Measurements from ENCODE around the gene TBCK.
A peak's percentile ranks its signal among the peaks of the same experiment; 100 is the strongest.

Gene TBCK

DNA sequence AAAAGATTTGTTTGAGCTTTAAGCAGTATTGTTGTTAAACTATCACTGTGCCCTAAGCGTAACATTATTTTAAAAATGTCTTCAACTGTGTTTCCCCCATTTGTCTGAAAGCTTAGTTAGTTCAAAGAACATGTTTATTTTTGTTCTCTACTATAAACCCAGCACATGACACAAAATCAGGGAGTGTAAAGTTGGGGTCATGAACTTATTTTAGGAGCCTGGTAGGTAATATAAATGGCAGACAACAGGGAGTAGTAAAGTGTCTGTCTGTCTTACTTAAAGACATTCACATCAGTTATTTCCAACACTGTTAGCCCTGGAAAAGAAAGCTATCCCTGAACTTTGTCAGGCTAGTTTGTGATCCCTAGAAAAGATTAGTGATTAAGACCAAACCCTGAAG lies 4.2 kb upstream of the TBCK start:
- Histone ChIP-seq H3K4me2 (ENCODE audit: low read length) (no peak overlapping the region), H3K4me3 (ENCODE audit: low read length) (no peak overlapping the region), H3K4me1 (ENCODE audit: control insufficient read depth, insufficient read depth, low read length) (peaks cover 15% of the 10 kb centered on the region), H3K36me3 (ENCODE audit: insufficient read depth, low read length) (no peaks in the 10 kb centered on the region), H3K9me3 (replicated peaks; ENCODE audit: low read length) (no peaks in the 10 kb centered on the region), H3K9ac (ENCODE audit: low read depth, low read length) (no peak overlapping the region), H3K27me3 (ENCODE audit: control insufficient read depth, insufficient read depth, low read length) (no peaks in the 10 kb centered on the region)

DNA sequence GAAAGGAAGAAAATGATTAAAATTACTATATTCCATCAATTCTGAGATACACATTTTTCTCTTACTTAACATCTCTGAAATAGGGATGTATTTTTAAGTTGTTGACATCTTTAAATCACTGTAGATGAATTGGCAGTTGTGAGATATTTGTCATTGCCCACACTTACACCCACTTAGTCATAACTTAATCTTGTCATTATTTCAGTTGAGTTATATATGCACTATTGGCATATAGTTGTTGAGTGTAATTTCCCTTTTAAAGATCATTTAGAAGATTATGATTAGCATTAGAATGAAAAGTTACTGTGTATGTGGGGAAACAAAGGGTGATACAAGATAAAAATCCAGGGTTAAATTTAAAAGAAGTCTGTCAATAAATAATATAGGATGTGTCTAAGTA lies 2.5 kb upstream of the TBCK start:
- Histone ChIP-seq H3K4me2 (ENCODE audit: low read length) (peak overlapping the region; percentile 85), H3K4me3 (ENCODE audit: low read length) (no peak overlapping the region), H3K36me3 (ENCODE audit: insufficient read depth, low read length) (no peaks in the 10 kb centered on the region), H3K9ac (ENCODE audit: low read depth, low read length) (no peak overlapping the region), H3K4me1 (ENCODE audit: control insufficient read depth, insufficient read depth, low read length) (peaks cover 23% of the 10 kb centered on the region), H3K9me3 (replicated peaks; ENCODE audit: low read length) (no peaks in the 10 kb centered on the region), H3K27me3 (ENCODE audit: control insufficient read depth, insufficient read depth, low read length) (no peaks in the 10 kb centered on the region)

- H3K4me3 ChIP-seq (ENCODE audit: low read length): peak overlapping the region; percentile 95
- H3K36me3 ChIP-seq (ENCODE audit: insufficient read depth, low read length): no peaks in the 10 kb centered on the region
- no peaks in the 10 kb centered on the region for H3K27me3 ChIP-seq (ENCODE audit: control insufficient read depth, insufficient read depth, low read length)
- H3K4me2 ChIP-seq (ENCODE audit: low read length): peak overlapping the region; percentile 85
- peak overlapping the region; percentile 96 for H3K9ac ChIP-seq (ENCODE audit: low read depth, low read length)
- H3K9me3 ChIP-seq (replicated peaks; ENCODE audit: low read length): no peaks in the 10 kb centered on the region
- H3K4me1 ChIP-seq (ENCODE audit: control insufficient read depth, insufficient read depth, low read length): peaks cover 28% of the 10 kb centered on the region
Observed at GRCh38 chr4:106317815-106318214, 1.8 kb upstream of the TBCK start.

DNA sequence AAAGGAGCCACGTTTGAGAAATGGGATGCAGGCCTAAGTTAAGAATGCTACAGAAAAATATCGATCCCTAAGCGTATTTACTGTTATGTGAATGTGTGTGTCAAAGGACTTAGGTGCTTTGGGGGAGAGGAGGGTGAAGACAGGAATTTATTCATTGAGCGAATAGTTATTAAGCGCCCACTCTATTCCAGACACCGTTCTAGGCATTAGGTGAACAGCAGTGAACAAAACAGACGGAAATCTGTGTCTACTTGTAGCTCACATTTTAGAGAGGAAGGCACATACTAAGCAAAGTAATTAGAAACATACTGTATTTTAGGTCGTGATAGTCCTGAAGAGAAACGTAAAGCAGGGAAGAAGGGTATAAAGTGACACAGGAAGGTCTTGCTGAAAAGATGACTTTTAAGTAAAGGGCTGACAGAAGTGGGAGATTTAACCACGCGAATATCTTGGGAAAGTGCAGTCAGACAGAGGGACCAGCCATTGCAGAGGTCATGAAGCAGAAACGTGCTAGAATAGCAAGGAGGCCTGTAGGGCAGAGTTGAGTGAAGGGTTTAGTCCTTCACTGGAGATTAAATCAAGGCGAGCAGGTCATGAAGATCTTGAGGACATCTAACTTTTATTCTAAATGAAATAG lies 882 bp upstream of the TBCK start:
- H3K4me3 ChIP-seq (ENCODE audit: low read length): peak overlapping the region; percentile 95
- H3K36me3 ChIP-seq (ENCODE audit: insufficient read depth, low read length): no peaks in the 10 kb centered on the region

DNA sequence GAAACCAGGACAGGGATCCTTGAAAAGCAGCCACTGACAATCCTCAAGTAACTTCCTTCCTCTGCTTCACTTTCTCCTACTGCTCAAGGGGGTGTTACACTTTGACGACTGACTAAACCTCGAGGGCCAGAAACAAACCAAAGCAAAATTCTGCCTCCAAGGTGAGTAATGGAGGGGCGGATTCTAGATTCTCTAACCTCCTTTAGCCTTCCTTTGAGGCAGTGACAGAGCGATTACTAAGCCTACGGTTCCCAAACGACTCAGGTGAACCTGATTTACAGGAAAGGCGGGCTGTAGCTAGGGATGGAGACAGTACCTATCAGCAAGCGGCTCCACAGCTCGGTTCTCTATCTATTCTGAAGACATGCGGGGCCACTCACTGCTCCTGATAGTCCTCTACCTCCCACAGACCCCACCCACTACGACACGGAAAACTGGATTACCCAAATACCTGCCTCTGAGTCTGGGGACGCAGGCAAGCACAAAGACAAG lies 487 bp downstream of the TBCK start:
- Histone ChIP-seq H3K36me3 (ENCODE audit: insufficient read depth, low read length) (no peaks in the 10 kb centered on the region), H3K4me3 (ENCODE audit: low read length) (peak overlapping the region; percentile 95), H3K4me1 (ENCODE audit: control insufficient read depth, insufficient read depth, low read length) (peaks cover 44% of the 10 kb centered on the region), H3K9ac (ENCODE audit: low read depth, low read length) (peak overlapping the region; percentile 96), H3K9me3 (replicated peaks; ENCODE audit: low read length) (no peaks in the 10 kb centered on the region), H3K4me2 (ENCODE audit: low read length) (peak overlapping the region; percentile 85), H3K27me3 (ENCODE audit: control insufficient read depth, insufficient read depth, low read length) (no peaks in the 10 kb centered on the region)

More for the DNA sequence above, 882 bp upstream of the TBCK start:
- Histone ChIP-seq H3K9me3 (replicated peaks; ENCODE audit: low read length) (no peaks in the 10 kb centered on the region), H3K4me2 (ENCODE audit: low read length) (peak overlapping the region; percentile 85), H3K4me1 (ENCODE audit: control insufficient read depth, insufficient read depth, low read length) (peaks cover 35% of the 10 kb centered on the region), H3K9ac (ENCODE audit: low read depth, low read length) (peak overlapping the region; percentile 96), H3K27me3 (ENCODE audit: control insufficient read depth, insufficient read depth, low read length) (no peaks in the 10 kb centered on the region)

DNA sequence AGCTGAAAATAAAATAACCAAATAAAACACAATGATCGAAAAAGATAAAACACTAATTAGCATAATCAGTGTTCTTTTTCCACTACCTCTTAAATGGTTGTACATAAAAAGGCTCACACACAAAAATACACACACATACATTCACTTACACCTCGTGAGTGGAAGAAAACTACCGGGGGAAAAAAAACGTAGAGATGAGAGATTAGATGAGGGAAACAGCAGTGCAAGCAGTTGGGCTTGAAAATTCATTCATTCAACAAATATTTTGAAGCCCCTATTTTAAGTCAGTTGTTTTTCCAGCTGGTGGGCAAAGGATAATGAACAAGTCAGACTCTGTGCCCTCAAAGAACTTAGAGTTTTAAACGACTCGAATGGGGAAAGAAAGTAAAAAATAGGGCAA lies 1.0 kb downstream of the TBCK start:
- Histone ChIP-seq H3K9ac (ENCODE audit: low read depth, low read length) (peak overlapping the region; percentile 96), H3K27me3 (ENCODE audit: control insufficient read depth, insufficient read depth, low read length) (no peaks in the 10 kb centered on the region)

GRCh38 chr4:106312997-106313522 lies 2.9 kb downstream of the TBCK start:
- no peaks in the 10 kb centered on the region for H3K27me3 ChIP-seq (ENCODE audit: control insufficient read depth, insufficient read depth, low read length)
- peak overlapping the region; percentile 69 for H3K9ac ChIP-seq (ENCODE audit: low read depth, low read length)
- H3K4me3 ChIP-seq (ENCODE audit: low read length): peak overlapping the region; percentile 24
- H3K4me1 ChIP-seq (ENCODE audit: control insufficient read depth, insufficient read depth, low read length): peaks cover 42% of the 10 kb centered on the region
- no peaks in the 10 kb centered on the region for H3K36me3 ChIP-seq (ENCODE audit: insufficient read depth, low read length)
- H3K9me3 ChIP-seq (replicated peaks; ENCODE audit: low read length): no peaks in the 10 kb centered on the region
- H3K4me2 ChIP-seq (ENCODE audit: low read length): peak overlapping the region; percentile 53

More for the DNA sequence above, 1.0 kb downstream of the TBCK start:
- Histone ChIP-seq H3K4me1 (ENCODE audit: control insufficient read depth, insufficient read depth, low read length) (peaks cover 45% of the 10 kb centered on the region), H3K4me2 (ENCODE audit: low read length) (peak overlapping the region; percentile 85), H3K36me3 (ENCODE audit: insufficient read depth, low read length) (no peaks in the 10 kb centered on the region), H3K4me3 (ENCODE audit: low read length) (peak overlapping the region; percentile 95), H3K9me3 (replicated peaks; ENCODE audit: low read length) (no peaks in the 10 kb centered on the region)

DNA sequence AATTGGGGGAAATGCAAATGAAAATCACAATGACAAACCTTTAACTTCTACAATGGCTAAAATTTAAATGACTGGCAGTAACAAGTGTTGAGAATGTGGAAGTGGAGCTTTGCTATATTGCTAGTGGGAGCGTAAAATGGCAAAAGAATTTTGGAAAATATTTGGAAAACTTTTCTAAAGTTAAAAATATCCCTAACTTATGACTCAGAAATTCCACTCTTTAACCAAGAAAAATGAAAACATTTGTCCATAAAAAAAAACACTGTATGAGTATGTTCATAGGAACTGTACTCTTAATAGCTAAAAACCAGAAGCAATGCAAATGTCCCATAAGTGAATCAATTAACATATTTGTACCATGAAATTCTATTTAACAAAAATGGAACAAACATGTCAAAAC lies 3.6 kb downstream of the TBCK start:
- Histone ChIP-seq H3K9ac (ENCODE audit: low read depth, low read length) (peak overlapping the region; percentile 69), H3K4me2 (ENCODE audit: low read length) (peak overlapping the region; percentile 68), H3K9me3 (replicated peaks; ENCODE audit: low read length) (no peaks in the 10 kb centered on the region), H3K36me3 (ENCODE audit: insufficient read depth, low read length) (no peaks in the 10 kb centered on the region), H3K4me3 (ENCODE audit: low read length) (peak overlapping the region; percentile 24), H3K4me1 (ENCODE audit: control insufficient read depth, insufficient read depth, low read length) (peaks cover 35% of the 10 kb centered on the region), H3K27me3 (ENCODE audit: control insufficient read depth, insufficient read depth, low read length) (no peaks in the 10 kb centered on the region)

GRCh38 chr4:106306561-106306960 lies 9.4 kb downstream of the TBCK start:
- H3K4me1 ChIP-seq (ENCODE audit: control insufficient read depth, insufficient read depth, low read length): peaks cover 14% of the 10 kb centered on the region
- no peak overlapping the region for H3K9ac ChIP-seq (ENCODE audit: low read depth, low read length)
- H3K27me3 ChIP-seq (ENCODE audit: control insufficient read depth, insufficient read depth, low read length): no peaks in the 10 kb centered on the region
- H3K4me2 ChIP-seq (ENCODE audit: low read length): no peak overlapping the region
- H3K9me3 ChIP-seq (replicated peaks; ENCODE audit: low read length): no peaks in the 10 kb centered on the region
- peaks cover 7% of the 10 kb centered on the region for H3K36me3 ChIP-seq (ENCODE audit: insufficient read depth, low read length)
- H3K4me3 ChIP-seq (ENCODE audit: low read length): no peak overlapping the region

- Histone ChIP-seq H3K9ac (ENCODE audit: low read depth, low read length) (no peak overlapping the region), H3K36me3 (ENCODE audit: insufficient read depth, low read length) (peaks cover 7% of the 10 kb centered on the region), H3K9me3 (replicated peaks; ENCODE audit: low read length) (no peaks in the 10 kb centered on the region), H3K27me3 (ENCODE audit: control insufficient read depth, insufficient read depth, low read length) (no peaks in the 10 kb centered on the region), H3K4me1 (ENCODE audit: control insufficient read depth, insufficient read depth, low read length) (peaks cover 12% of the 10 kb centered on the region), H3K4me3 (ENCODE audit: low read length) (no peak overlapping the region), H3K4me2 (ENCODE audit: low read length) (no peak overlapping the region)
Observed at GRCh38 chr4:106305435-106306055, 10.5 kb downstream of the TBCK start.

DNA sequence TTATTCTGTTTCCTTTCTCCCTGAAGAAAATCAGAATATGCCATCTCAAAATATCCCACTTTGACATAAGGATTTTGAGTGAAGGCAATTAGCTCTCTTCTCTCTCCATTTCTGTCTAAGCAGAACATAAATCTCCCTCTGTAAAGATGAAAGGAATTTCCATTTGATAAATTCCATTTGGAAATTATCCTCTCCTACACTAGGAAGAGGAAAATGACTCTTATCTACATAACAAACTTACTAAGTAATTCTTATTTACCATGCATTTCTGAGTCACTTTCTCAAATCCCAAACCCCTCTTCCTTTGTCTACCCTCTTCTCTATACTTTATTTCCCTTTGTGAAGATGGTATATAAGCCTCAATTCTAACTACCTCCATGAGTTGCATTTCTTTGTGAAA lies 11.4 kb downstream of the TBCK start:
- Histone ChIP-seq H3K27me3 (ENCODE audit: control insufficient read depth, insufficient read depth, low read length) (no peaks in the 10 kb centered on the region), H3K9ac (ENCODE audit: low read depth, low read length) (no peak overlapping the region), H3K36me3 (ENCODE audit: insufficient read depth, low read length) (peaks cover 7% of the 10 kb centered on the region), H3K4me1 (ENCODE audit: control insufficient read depth, insufficient read depth, low read length) (peaks cover 10% of the 10 kb centered on the region), H3K9me3 (replicated peaks; ENCODE audit: low read length) (no peaks in the 10 kb centered on the region), H3K4me3 (ENCODE audit: low read length) (no peak overlapping the region), H3K4me2 (ENCODE audit: low read length) (no peak overlapping the region)
